Neural crest cell (in vitro differentiated cells): ENCODE data around the gene PLPP7. TPM values are rescaled to one million over a fixed set of nuclear protein-coding genes. Genes with fewer than 3 reads are reported as not detected.

ENCODE experiments used
- DNase-seq: peaks from one replicate; pipeline ENCODE4 v3.0.0; 2021; ENCODE audit warnings: low read depth, mixed read lengths, low spot score
- H3K27ac Mint-ChIP-seq: one replicate; pipeline ENCODE4 v1.8.0; 2021; ENCODE audit warnings: mild to moderate bottlenecking, mixed read lengths; ENCODE audit not compliant: unreplicated experiment
- H3K27me3 Mint-ChIP-seq: 2 replicates; pipeline ENCODE4 v1.8.0; 2021; ENCODE audit warnings: low read depth, mild to moderate bottlenecking, mixed read lengths
- H3K36me3 Mint-ChIP-seq: 2 replicates; pipeline ENCODE4 v1.8.0; 2021; ENCODE audit warnings: low read depth, mild to moderate bottlenecking, mixed read lengths
- H3K4me1 Mint-ChIP-seq: 2 replicates; pipeline ENCODE4 v1.8.0; 2021; ENCODE audit warnings: mixed read lengths
- H3K4me3 Mint-ChIP-seq: one replicate; pipeline ENCODE4 v1.8.0; 2021; ENCODE audit warnings: mild to moderate bottlenecking, mixed read lengths
- H3K9me3 Mint-ChIP-seq: 2 replicates; pipeline ENCODE4 v1.8.0; 2021; ENCODE audit warnings: mixed read lengths
- total RNA-seq: library from RNA; stranded (reverse); gene quantifications from 2 replicates; pipeline ENCODE4 v1.2.1, GENCODE V29; 2021
- TF ChIP-seq, protein P1 (sequence below): fragments of 200-600 bp; sonication (generic); conservative IDR thresholded peaks from 2 replicates; pipeline ENCODE4 v1.5.0; 2021; ENCODE audit warnings: antibody characterized with exemption, mild to moderate bottlenecking

PLPP7 gene
- total RNA-seq, 1 donor from 2014 or later = 6.9 TPM

DNA sequence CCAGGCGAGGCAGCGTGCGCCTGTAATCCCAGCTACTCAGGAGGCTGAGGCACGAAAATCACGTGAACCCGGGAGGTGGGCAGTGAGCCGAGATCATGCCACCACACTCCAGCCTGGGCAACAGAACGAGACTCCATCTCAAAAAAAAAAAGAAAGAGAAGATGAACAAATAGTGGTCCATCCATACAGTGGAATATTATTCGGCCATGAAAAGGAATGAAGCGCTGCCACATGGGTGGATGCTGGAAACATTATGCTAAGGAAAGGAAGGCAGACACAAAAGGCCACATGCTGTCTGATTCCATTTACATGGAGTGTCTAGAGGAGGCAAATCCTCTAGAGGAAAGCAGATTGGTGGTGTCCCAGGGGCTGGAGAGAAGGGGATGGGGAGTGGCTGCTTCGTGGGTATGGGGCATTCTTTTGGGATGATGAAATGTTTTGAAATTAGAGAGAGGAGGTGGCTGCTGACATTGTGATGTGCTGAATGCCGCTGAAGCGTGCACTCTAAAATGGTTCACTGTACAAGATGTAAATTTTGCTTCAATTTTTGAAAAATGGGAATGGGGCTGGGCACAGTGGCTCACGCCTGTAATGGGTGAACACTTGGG, 17.0 kb downstream of the PLPP7 start:
- Mint-ChIP-seq H3K27ac (no peak overlapping the region), H3K27me3 (no peaks in the 10 kb centered on the region), H3K4me3 (no peak overlapping the region), H3K9me3 (no peaks in the 10 kb centered on the region), H3K4me1 (no peaks in the 10 kb centered on the region), H3K36me3 (no peaks in the 10 kb centered on the region)
- DNase-seq = no peak
- TF ChIP-seq, protein P1, sequence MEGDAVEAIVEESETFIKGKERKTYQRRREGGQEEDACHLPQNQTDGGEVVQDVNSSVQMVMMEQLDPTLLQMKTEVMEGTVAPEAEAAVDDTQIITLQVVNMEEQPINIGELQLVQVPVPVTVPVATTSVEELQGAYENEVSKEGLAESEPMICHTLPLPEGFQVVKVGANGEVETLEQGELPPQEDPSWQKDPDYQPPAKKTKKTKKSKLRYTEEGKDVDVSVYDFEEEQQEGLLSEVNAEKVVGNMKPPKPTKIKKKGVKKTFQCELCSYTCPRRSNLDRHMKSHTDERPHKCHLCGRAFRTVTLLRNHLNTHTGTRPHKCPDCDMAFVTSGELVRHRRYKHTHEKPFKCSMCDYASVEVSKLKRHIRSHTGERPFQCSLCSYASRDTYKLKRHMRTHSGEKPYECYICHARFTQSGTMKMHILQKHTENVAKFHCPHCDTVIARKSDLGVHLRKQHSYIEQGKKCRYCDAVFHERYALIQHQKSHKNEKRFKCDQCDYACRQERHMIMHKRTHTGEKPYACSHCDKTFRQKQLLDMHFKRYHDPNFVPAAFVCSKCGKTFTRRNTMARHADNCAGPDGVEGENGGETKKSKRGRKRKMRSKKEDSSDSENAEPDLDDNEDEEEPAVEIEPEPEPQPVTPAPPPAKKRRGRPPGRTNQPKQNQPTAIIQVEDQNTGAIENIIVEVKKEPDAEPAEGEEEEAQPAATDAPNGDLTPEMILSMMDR = no peak

DNA sequence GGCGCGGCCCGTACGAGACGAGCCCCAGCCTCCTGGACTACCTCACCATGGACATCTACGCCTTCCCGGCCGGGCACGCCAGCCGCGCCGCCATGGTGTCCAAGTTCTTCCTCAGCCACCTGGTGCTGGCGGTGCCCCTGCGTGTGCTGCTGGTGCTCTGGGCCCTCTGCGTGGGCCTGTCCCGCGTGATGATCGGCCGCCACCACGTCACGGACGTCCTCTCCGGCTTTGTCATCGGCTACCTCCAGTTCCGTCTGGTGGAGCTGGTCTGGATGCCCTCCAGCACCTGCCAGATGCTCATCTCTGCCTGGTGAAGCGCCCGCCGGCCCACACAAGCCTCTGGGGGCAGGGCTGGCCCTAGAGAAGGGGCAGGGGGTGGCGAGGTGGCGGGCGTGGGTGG, 18.5 kb downstream of the PLPP7 start:
- H3K27me3 Mint-ChIP-seq = no peaks in the 10 kb centered on the region
- H3K27ac Mint-ChIP-seq = no peak overlapping the region
- TF ChIP-seq, protein P1 = no peak
- no peak for DNase-seq
- no peaks in the 10 kb centered on the region for H3K4me1 Mint-ChIP-seq
- H3K9me3 Mint-ChIP-seq = no peaks in the 10 kb centered on the region
- no peaks in the 10 kb centered on the region for H3K36me3 Mint-ChIP-seq
- H3K4me3 Mint-ChIP-seq = no peak overlapping the region

DNA sequence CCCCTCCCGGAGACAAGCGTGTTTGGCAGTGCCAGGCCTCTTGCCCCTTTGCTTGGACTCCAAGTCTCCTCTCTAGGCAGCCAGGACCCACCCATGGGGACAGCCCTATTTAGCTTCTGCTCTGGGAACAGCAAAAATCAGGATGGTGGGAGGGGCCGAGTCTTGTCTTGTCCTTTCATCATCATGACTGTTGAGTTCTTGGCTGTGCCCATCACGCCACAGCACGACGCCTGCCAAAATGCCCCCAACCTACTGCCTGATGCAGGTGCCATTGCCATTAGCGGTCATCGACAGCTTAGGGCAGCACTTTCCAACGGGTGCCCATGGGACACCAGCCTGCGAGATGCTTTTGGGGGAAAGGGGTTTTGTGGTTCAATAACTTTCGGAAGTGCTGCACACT, 18.9 kb downstream of the PLPP7 start:
- no peaks in the 10 kb centered on the region for H3K36me3 Mint-ChIP-seq

DNA sequence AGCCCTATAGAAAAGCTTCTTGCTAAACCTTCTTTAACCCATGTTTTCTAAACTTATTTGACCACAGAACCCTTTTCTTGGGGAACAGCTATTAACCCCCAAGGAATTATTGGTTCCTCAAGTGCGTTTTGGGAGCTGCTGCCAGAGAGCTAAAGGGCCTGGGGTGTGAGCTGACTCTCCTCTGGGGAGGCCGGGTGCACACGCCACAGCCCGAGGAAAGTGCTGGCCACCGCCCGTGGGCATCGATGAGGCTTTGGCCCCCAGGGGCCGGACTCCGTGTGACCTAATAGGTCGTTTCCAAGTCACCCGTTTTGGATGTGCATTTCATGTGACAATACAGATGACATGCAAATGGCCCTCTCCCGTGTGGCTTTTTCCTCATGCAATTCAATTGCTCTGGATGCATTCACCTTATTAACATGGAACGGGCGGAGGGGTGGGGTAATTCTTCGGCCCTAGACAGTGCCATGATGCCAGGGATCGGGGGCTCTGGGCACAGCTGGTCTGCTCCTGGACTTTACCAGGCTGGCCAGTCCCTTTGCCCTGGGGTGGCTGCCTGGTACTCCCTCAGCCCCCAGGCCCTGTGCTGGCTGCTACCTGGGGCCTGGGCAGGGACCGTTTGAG, 19.5 kb downstream of the PLPP7 start:
- Mint-ChIP-seq H3K4me3 (no peak overlapping the region), H3K27ac (no peak overlapping the region), H3K36me3 (no peaks in the 10 kb centered on the region), H3K27me3 (no peaks in the 10 kb centered on the region), H3K4me1 (no peaks in the 10 kb centered on the region), H3K9me3 (no peaks in the 10 kb centered on the region)
- TF ChIP-seq, protein P1 = no peak
- no peak for DNase-seq

More for the DNA sequence above, 18.9 kb downstream of the PLPP7 start:
- Mint-ChIP-seq H3K27ac (no peak overlapping the region), H3K27me3 (no peaks in the 10 kb centered on the region), H3K4me3 (no peak overlapping the region), H3K9me3 (no peaks in the 10 kb centered on the region), H3K4me1 (no peaks in the 10 kb centered on the region)
- TF ChIP-seq, protein P1 = no peak
- DNase-seq = no peak

DNA sequence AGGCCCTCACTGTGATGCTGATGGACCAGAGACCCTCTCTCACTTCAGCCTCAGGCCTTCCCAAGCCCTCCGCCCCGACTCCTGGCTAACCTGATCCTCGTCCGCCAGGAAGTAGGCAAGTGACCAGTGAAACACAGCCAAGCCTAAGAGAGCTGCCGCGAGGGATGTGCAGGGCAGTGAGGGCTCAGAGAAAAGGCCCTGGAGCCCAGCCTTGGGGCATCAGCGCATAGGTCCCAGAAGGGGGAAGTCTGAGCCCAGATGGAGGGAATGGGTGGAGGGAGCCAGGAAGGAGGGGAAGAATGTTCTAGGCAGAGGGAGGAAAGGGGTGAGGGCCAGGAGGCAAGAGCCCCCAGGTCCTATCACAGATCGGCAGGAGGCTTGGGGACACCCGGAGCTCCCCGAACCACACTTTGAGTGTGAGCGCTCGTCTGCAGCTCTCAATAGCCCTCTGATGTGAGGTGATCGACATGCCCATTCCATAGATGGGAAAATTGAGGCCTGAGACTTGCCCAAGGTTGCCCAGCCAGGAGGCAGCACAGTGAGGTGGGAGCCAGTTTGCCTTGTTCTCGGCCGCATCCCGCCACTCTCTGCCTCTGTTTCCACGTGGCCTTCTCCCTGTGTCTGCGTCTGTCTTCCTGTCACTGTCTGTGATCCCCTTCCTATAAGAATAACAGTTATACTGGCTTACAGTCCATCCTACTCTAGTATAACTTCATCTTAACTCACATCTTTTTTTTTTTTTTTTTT, 20.2 kb downstream of the PLPP7 start:
- DNase-seq = no peak
- Mint-ChIP-seq H3K9me3 (no peaks in the 10 kb centered on the region), H3K36me3 (no peaks in the 10 kb centered on the region), H3K4me3 (no peak overlapping the region), H3K4me1 (no peaks in the 10 kb centered on the region), H3K27me3 (no peaks in the 10 kb centered on the region), H3K27ac (no peak overlapping the region)
- TF ChIP-seq, protein P1 = no peak
